GM04503 (cell line): ENCODE measurements around the gene SERPINE2.

Experiments
- DNase-seq: peaks from one replicate; pipeline ENCODE4 v3.0.0-alpha.2; 2012; ENCODE audit warnings: low read depth

Gene SERPINE2

GRCh38 chr2:224039080-224039769, at the start of gene SERPINE2:
Gene SERPINE2 (minus strand): TSS chr2:224039286. CDS start chr2:224001900, 37,386 bp downstream.
- peak; percentile 33 for DNase-seq

- peak; percentile 94 for DNase-seq
Observed at GRCh38 chr2:224086226-224086914, 47.3 kb upstream of the SERPINE2 start.

- no peak for DNase-seq
Observed at GRCh38 chr2:224085811-224086210, 46.7 kb upstream of the SERPINE2 start.

GRCh38 chr2:224085246-224085645, 46.2 kb upstream of the SERPINE2 start:
- peak; percentile 38 for DNase-seq

GRCh38 chr2:224084266-224084892, 45.3 kb upstream of the SERPINE2 start:
- no peak for DNase-seq

GRCh38 chr2:224083638-224084037, 44.6 kb upstream of the SERPINE2 start:
- no peak for DNase-seq

- no peak for DNase-seq
Observed at GRCh38 chr2:224078656-224079055, 39.6 kb upstream of the SERPINE2 start.

GRCh38 chr2:224077773-224078507, 38.9 kb upstream of the SERPINE2 start:
- DNase-seq = no peak

GRCh38 chr2:224075588-224075987, 36.5 kb upstream of the SERPINE2 start:
- DNase-seq = no peak

- no peak for DNase-seq
Observed at GRCh38 chr2:224073676-224074075, 34.6 kb upstream of the SERPINE2 start.

GRCh38 chr2:224072541-224073188, 33.6 kb upstream of the SERPINE2 start:
- DNase-seq = peak; percentile 36

- DNase-seq = peak; percentile 29
Observed at GRCh38 chr2:224069172-224069571, 30.1 kb upstream of the SERPINE2 start.

GRCh38 chr2:224063298-224063648, 24.2 kb upstream of the SERPINE2 start:
- DNase-seq = no peak

GRCh38 chr2:224062481-224063297, 23.6 kb upstream of the SERPINE2 start:
- DNase-seq = no peak

- no peak for DNase-seq
Observed at GRCh38 chr2:224060783-224061482, 21.8 kb upstream of the SERPINE2 start.

GRCh38 chr2:224059178-224059577, 20.1 kb upstream of the SERPINE2 start:
- no peak for DNase-seq

- no peak for DNase-seq
Observed at GRCh38 chr2:224058048-224058775, 19.1 kb upstream of the SERPINE2 start.

GRCh38 chr2:224056889-224057288, 17.8 kb upstream of the SERPINE2 start:
- no peak for DNase-seq

GRCh38 chr2:224055101-224055500, 16.0 kb upstream of the SERPINE2 start:
- DNase-seq = no peak

- DNase-seq = no peak
Observed at GRCh38 chr2:224046752-224047151, 7.7 kb upstream of the SERPINE2 start.
